K562 (cell line): ENCODE results near the gene FBXW11. TPM values are rescaled to one million over a fixed set of nuclear protein-coding genes. Genes with fewer than 3 reads are reported as not detected.

Experiments used
- ATAC-seq: fragments of 200-7000 bp; cut with Tn5 transposase; 3 replicates; pipeline ENCODE4 v1.9.1; 2020; ENCODE audit warnings: moderate library complexity
- BruUV-seq: library from RNA; stranded (reverse); fragments of 400-500 nt; replicated peaks from 2 replicates; lab custom pipeline; 2021; lab: Mats Ljungman, UMichigan
- CTCF ChIA-PET: fragments of 300-600 bp; formaldehyde crosslinking; extraction: SDS; loops from one replicate; lab custom pipeline; 2021; ENCODE audit warnings: low intra/inter-chr PET ratio; lab: Yijun Ruan, JAX
- POLR2A ChIA-PET: fragments of 300-600, 350-650 bp; sonication (Branson Sonifier 250); formaldehyde crosslinking; extraction: SDS; loops from one replicate; lab custom pipeline; 2021; ENCODE audit warnings: antibody characterized with exemption, inconsistent platforms; lab: Yijun Ruan, JAX
- DNase-seq, 4 experiments: peaks; one replicate each; pipeline versions ENCODE4 v3.0.0 to v3.0.0-alpha.2; 2011 to 2018; ENCODE audit warnings: low spot score in 3 of 4, mixed read lengths in 3 of 4; ENCODE audit errors: extremely low read depth in 1 of 4
- FAIRE-seq: peaks from 2 replicates; lab custom pipeline; 2011; peaks lifted over from hg19 to GRCh38; lab: Jason Lieb, UNC
- H2AFZ ChIP-seq: 2 replicates; pipeline ENCODE4 v1.6.0; 2011; ENCODE audit warnings: low read depth, low read length, control low read depth, inconsistent platforms
- H3K27ac ChIP-seq: fragments of 200-600 bp; 3 replicates; pipeline ENCODE4 v1.8.0; 2011; ENCODE audit warnings: low read depth, mild to moderate bottlenecking, control low read depth, inconsistent platforms, low read length, moderate library complexity, mixed read lengths; ENCODE audit errors: extremely low read depth
- H3K27me3 ChIP-seq, 2 experiments: fragments of 300-600 bp in 1 of 2; 2 replicates in 1 of 2; 3 replicates in 1 of 2; pipeline versions ENCODE4 v1.6.0 to v1.8.0; 2011; ENCODE audit warnings: inconsistent platforms in 2 of 2, low read length in 2 of 2, mild to moderate bottlenecking in 1 of 2, mixed read lengths in 1 of 2, moderate library complexity in 1 of 2; ENCODE audit not compliant: control insufficient read depth in 2 of 2, insufficient read depth in 2 of 2
- H3K36me3 ChIP-seq: fragments of 300-600 bp; 3 replicates; pipeline ENCODE4 v1.8.0; 2011; ENCODE audit warnings: mild to moderate bottlenecking, low read length, inconsistent platforms; ENCODE audit not compliant: control insufficient read depth, insufficient read depth
- H3K4me1 ChIP-seq, 2 experiments: fragments of 200-600 bp in 1 of 2; replicated peaks in 1 of 2; 2 replicates in 1 of 2; 3 replicates in 1 of 2; pipeline versions ENCODE4 v1.5.1 to v1.8.0; 2011; ENCODE audit warnings: inconsistent platforms in 2 of 2, low read length in 2 of 2, mild to moderate bottlenecking in 1 of 2, mixed read lengths in 1 of 2, moderate library complexity in 1 of 2; ENCODE audit not compliant: control insufficient read depth in 2 of 2, insufficient read depth in 2 of 2
- H3K4me2 ChIP-seq: 2 replicates; pipeline ENCODE4 v1.6.1; 2011; ENCODE audit warnings: low read length, control low read depth, inconsistent platforms, mixed read lengths; ENCODE audit not compliant: insufficient read depth
- H3K4me3 ChIP-seq: fragments of 200-600 bp; sonication (generic), shearing (Covaris generic); 2 replicates; pipeline ENCODE4 v1.5.1; 2016; ENCODE audit warnings: control low read depth, inconsistent platforms
- H3K79me2 ChIP-seq: fragments of 200-600 bp; 3 replicates; pipeline ENCODE4 v1.8.0; 2011; ENCODE audit warnings: low read length, inconsistent platforms; ENCODE audit not compliant: control insufficient read depth, insufficient read depth
- H3K9ac ChIP-seq, 2 experiments: 2 replicates each; pipeline versions ENCODE4 v1.6.0 to v1.6.1; 2011; ENCODE audit warnings: low read depth in 2 of 2, low read length in 2 of 2, control low read depth in 1 of 2, inconsistent platforms in 1 of 2, mild to moderate bottlenecking in 1 of 2, mixed read lengths in 1 of 2; ENCODE audit not compliant: insufficient read depth in 1 of 2
- H3K9me1 ChIP-seq: one replicate; pipeline ENCODE4 v1.6.0; 2011; ENCODE audit warnings: inconsistent platforms, mild to moderate bottlenecking, low read length, moderate library complexity; ENCODE audit not compliant: control insufficient read depth, insufficient read depth
- H3K9me3 ChIP-seq: replicated peaks from 2 replicates; pipeline ENCODE4 v1.5.1; 2011; ENCODE audit warnings: low read depth, low read length, inconsistent platforms; ENCODE audit not compliant: control insufficient read depth, insufficient read depth
- H4K20me1 ChIP-seq: replicated peaks from 2 replicates; pipeline ENCODE4 v1.6.1; 2011; ENCODE audit warnings: low read length, inconsistent platforms, mixed read lengths; ENCODE audit not compliant: control insufficient read depth, insufficient read depth
- ARID1B ChIP-seq: fragments of 450-650 bp; IDR thresholded peaks from 2 replicates; pipeline ENCODE4 v1.6.1; 2016; ENCODE audit warnings: antibody characterized with exemption, mild to moderate bottlenecking, inconsistent platforms
- BHLHE40 ChIP-seq: IDR thresholded peaks from 2 replicates; pipeline ENCODE4 v1.6.1; 2011; ENCODE audit warnings: low read length, improper control_type of control experiment
- CBFA2T2 ChIP-seq: fragments of 450-650 bp; conservative IDR thresholded peaks from 2 replicates; pipeline ENCODE4 v1.6.1; 2017; ENCODE audit warnings: mild to moderate bottlenecking
- DACH1 ChIP-seq: fragments of 450-650 bp; IDR thresholded peaks from 2 replicates; pipeline ENCODE4 v1.6.1; 2018; ENCODE audit not compliant: partially characterized antibody
- DPF2 ChIP-seq: fragments of 450-650 bp; IDR thresholded peaks from 2 replicates; pipeline ENCODE4 v1.6.1; 2016
- HOXB6 ChIP-seq: fragments of 250-450 bp; sonication (Bioruptor Pico); IDR thresholded peaks from 2 replicates; pipeline ENCODE4 v1.5.1; 2022; ENCODE audit warnings: mild to moderate bottlenecking, borderline replicate concordance
- JUNB ChIP-seq: fragments of 450-650 bp; formaldehyde crosslinking; conservative IDR thresholded peaks from 2 replicates; pipeline ENCODE4 v1.4.0; 2020; ENCODE audit warnings: mild to moderate bottlenecking
- MAFF ChIP-seq: IDR thresholded peaks from 2 replicates; pipeline ENCODE4 v1.6.1; 2012; ENCODE audit warnings: low read length, improper control_type of control experiment
- MEIS2 ChIP-seq: fragments of 450-650 bp; IDR thresholded peaks from 2 replicates; pipeline ENCODE4 v1.6.1; 2014; ENCODE audit warnings: mild to moderate bottlenecking; ENCODE audit not compliant: partially characterized antibody
- MTA1 ChIP-seq: fragments of 450-650 bp; IDR thresholded peaks from 2 replicates; pipeline ENCODE4 v1.6.1; 2017; ENCODE audit warnings: borderline replicate concordance
- NFXL1 ChIP-seq: fragments of 450-650 bp; formaldehyde crosslinking; IDR thresholded peaks from 2 replicates; pipeline ENCODE4 v1.4.0; 2021; ENCODE audit warnings: mild to moderate bottlenecking
- TSC22D4 ChIP-seq: fragments of 450-650 bp; IDR thresholded peaks from 2 replicates; pipeline ENCODE4 v1.6.1; 2016; ENCODE audit warnings: missing genetic modification characterization, missing biosample characterization, control low read depth
- YBX1 ChIP-seq: fragments of 450-650 bp; IDR thresholded peaks from 2 replicates; pipeline ENCODE4 v1.7.1; 2016; ENCODE audit warnings: mild to moderate bottlenecking
- ZEB2 ChIP-seq: fragments of 450-650 bp; IDR thresholded peaks from 2 replicates; pipeline ENCODE4 v1.6.1; 2016
- ZKSCAN1 ChIP-seq: fragments of 150-350 bp; IDR thresholded peaks from 2 replicates; pipeline ENCODE4 v1.6.1; 2016; ENCODE audit warnings: low read depth, low read length
- ZNF184 ChIP-seq: sonication (generic); formaldehyde crosslinking; IDR thresholded peaks from 2 replicates; pipeline ENCODE4 v1.5.0; 2020; ENCODE audit warnings: missing genetic modification reagents
- ZNF584 ChIP-seq: fragments of 200-800 bp; sonication (Bioruptor generic); IDR thresholded peaks from 2 replicates; pipeline ENCODE4 v1.6.1; 2016; ENCODE audit warnings: low read depth, mild to moderate bottlenecking, missing genetic modification characterization, missing compliant biosample characterization
- ZNF77 ChIP-seq: fragments of 250-450 bp; sonication (Bioruptor Pico); IDR thresholded peaks from 2 replicates; pipeline ENCODE4 v1.5.0; 2020
- ZZZ3 ChIP-seq: fragments of 450-650 bp; IDR thresholded peaks from 2 replicates; pipeline ENCODE4 v1.6.1; 2016; ENCODE audit warnings: antibody characterized with exemption, mild to moderate bottlenecking, moderate library complexity
- WGBS: fragments of 100-300 bp; shearing (Covaris generic); methylation state at CpG from one replicate; pipeline ENCODE4 v1.1.6; 2016; ENCODE audit warnings: low coverage, mixed read lengths; ENCODE audit not compliant: insufficient coverage; ENCODE audit errors: missing lambda C conversion rate; 5-methylcytosine and 5-hydroxymethylcytosine counted together
- in situ Hi-C: fragments of 300-500 bp; cut with MboI; formaldehyde crosslinking; loops from 4 replicates; pipeline ENCODE4 v1.15.0; 2018; ENCODE audit warnings: inconsistent platforms, mixed read lengths
- intact Hi-C: fragments of 100-400 bp; cut with micrococcal nuclease; formaldehyde crosslinking; loops from 2 replicates; pipeline ENCODE4 v1.14.2; 2022
- polyA plus RNA-seq, 8 experiments: library from polyadenylated mRNA; depleted of rRNA in 4 of 8; stranded (reverse) in 5 of 8; unstranded in 3 of 8; fragments of >200 nt; fragmentation: Nextera tagmentation in 2 of 8; fragmentation: Illumina TruSeq in 1 of 8; extraction: Ambion mirVana in 2 of 8; extraction: Trizol in 1 of 8; gene quantifications; 2 replicates each; pipeline versions ENCODE4 v1.2.1 to v1.2.3, GENCODE V29; 2011 to 2014; ENCODE audit warnings: inconsistent platforms in 1 of 8, missing spikeins in 1 of 8
- total RNA-seq, 7 experiments: library from RNA; depleted of rRNA in 6 of 7; stranded (reverse); fragments of >200 nt in 6 of 7; fragmentation: Illumina TruSeq in 2 of 7; extraction: Trizol in 2 of 7; gene quantifications; 2 replicates each; pipeline versions ENCODE4 v1.2.1 to v1.2.3, GENCODE V29; 2011 to 2021; ENCODE audit warnings: low replicate concordance in 1 of 7
- TF ChIP-seq, protein P1 (sequence below): fragments of 450-650 bp; IDR thresholded peaks from 2 replicates; pipeline ENCODE4 v1.6.1; 2014; ENCODE audit warnings: low read depth, mild to moderate bottlenecking, moderate library complexity, borderline replicate concordance
- TF ChIP-seq, protein P2 (sequence below): fragments of 250-450 bp; sonication (Bioruptor Pico); IDR thresholded peaks from 2 replicates; pipeline ENCODE4 v1.4.0; 2020
- TF ChIP-seq, protein P3 (sequence below): fragments of 450-650 bp; formaldehyde crosslinking; IDR thresholded peaks from 2 replicates; pipeline ENCODE4 v1.4.0; 2022; ENCODE audit warnings: missing genetic modification characterization

Gene FBXW11
- total and polyA plus RNA-seq, 9 of the 15 experiments (the other 6 are each of a cell fraction or from before 2014, with no cell fraction given): 3.0 to 28.6 (median 23.6) TPM

DNA sequence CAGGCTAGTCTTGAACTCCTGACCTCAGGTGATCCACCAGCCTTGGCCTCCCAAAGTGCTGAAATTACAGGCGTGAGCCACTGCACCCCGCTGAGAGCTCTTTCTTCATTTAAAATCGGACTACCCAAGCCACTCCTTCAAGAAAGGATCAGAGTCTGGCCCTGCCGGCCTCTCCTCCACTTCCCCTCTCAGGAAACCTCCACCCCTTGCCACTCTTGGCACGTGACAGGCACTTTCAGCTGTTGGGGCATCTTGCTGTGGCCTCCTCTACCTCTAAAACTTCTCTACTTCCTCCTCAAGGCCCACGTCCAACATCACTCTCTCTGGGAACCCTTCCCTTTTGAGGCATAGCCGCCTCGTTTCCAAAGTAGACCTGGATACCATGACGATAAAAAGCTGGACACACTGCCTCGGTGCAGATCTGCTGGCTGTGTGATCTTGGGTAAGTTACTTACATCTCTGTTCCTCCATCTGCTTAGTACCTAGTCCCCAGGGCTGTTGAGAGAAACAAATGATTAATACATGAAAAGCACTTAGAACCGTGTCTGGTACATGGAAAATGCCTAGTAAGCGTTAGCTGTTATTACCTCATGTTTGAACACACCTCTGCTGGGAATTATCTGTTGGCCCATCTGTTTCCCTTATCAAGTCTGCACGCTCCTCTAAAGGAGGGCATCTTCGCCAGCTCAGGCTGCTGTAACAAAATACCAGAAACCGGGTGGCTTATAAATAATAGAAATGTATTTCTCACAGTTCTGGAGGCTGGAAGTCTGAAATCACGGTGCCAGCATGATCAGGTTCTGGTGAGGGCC, 165.5 kb downstream of the FBXW11 start:
- H3K27ac ChIP-seq: no peak overlapping the region; the same call in 2 of the 3 replicates
- no peaks in the 10 kb centered on the region for H3K36me3 ChIP-seq
- ChIA-PET POLR2A (interaction anchor here (2.6 kb wide), 1 partner anchor 19 kb away, joined by 11 read pairs; no protein-coding TSS in a partner anchor), CTCF (no interaction called here)
- no peaks in the 10 kb centered on the region for H3K9me3 ChIP-seq
- FAIRE-seq: peak; percentile 32
- H4K20me1 ChIP-seq: no peaks in the 10 kb centered on the region
- no peaks in the 10 kb centered on the region for H3K79me2 ChIP-seq
- peak overlapping the region; percentile 90 for H2AFZ ChIP-seq
- H3K9ac ChIP-seq: peak overlapping the region in 1 of 2 experiments; percentile 62; a peak in 1 of 4 replicates
- H3K27me3 ChIP-seq: peaks cover 0 to 8% of the 10 kb centered on the region in 2 experiments; a peak in 2 of 5 replicates
- peak; percentile 30 to 45 (median 32) for DNase-seq
- H3K9me1 ChIP-seq: no peaks in the 10 kb centered on the region
- 24% methylated on average over 16 of the region's 16 CpGs for WGBS
- peak overlapping the region; percentile 39; the same call in 1 of the 2 replicates for H3K4me2 ChIP-seq
- peaks cover 14 to 17% of the 10 kb centered on the region in 2 experiments; a peak in 4 of 5 replicates for H3K4me1 ChIP-seq
- ATAC-seq: peak; percentile 12
- intact Hi-C loops (no loop called here), in situ Hi-C loops (no loop called here)
- no peak overlapping the region for H3K4me3 ChIP-seq
- no TSS peak for BruUV-seq
- TF ChIP-seq, protein P1, sequence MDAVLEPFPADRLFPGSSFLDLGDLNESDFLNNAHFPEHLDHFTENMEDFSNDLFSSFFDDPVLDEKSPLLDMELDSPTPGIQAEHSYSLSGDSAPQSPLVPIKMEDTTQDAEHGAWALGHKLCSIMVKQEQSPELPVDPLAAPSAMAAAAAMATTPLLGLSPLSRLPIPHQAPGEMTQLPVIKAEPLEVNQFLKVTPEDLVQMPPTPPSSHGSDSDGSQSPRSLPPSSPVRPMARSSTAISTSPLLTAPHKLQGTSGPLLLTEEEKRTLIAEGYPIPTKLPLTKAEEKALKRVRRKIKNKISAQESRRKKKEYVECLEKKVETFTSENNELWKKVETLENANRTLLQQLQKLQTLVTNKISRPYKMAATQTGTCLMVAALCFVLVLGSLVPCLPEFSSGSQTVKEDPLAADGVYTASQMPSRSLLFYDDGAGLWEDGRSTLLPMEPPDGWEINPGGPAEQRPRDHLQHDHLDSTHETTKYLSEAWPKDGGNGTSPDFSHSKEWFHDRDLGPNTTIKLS: no peak
- TF ChIP-seq DACH1: no peak
- TF ChIP-seq, protein P2, sequence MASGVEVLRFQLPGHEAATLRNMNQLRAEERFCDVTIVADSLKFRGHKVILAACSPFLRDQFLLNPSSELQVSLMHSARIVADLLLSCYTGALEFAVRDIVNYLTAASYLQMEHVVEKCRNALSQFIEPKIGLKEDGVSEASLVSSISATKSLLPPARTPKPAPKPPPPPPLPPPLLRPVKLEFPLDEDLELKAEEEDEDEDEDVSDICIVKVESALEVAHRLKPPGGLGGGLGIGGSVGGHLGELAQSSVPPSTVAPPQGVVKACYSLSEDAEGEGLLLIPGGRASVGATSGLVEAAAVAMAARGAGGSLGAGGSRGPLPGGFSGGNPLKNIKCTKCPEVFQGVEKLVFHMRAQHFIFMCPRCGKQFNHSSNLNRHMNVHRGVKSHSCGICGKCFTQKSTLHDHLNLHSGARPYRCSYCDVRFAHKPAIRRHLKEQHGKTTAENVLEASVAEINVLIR (CRISPR knock-in tag): no peak
- peak; percentile 48; the same call in 1 of the 2 replicates for TF ChIP-seq CBFA2T2
- no peak for TF ChIP-seq ZNF584 (CRISPR knock-in tag)
- TF ChIP-seq HOXB6: no peak
- no peak for TF ChIP-seq NFXL1 (CRISPR knock-in tag)
- TF ChIP-seq YBX1: no peak
- no peak for TF ChIP-seq ZNF77 (CRISPR knock-in tag)
- TF ChIP-seq DPF2: peak; percentile 61; the same call in 1 of the 2 replicates
- TF ChIP-seq BHLHE40: no peak
- TF ChIP-seq TSC22D4: no peak
- peak; percentile 39 for TF ChIP-seq MEIS2
- TF ChIP-seq JUNB (CRISPR knock-in tag): no peak
- no peak for TF ChIP-seq ZZZ3
- no peak for TF ChIP-seq MTA1
- TF ChIP-seq ZKSCAN1: no peak
- TF ChIP-seq ZEB2: 0 out of 2 replicates have a peak, but pooled peaks have one; percentile 35
- TF ChIP-seq ARID1B: peak; percentile 77
- TF ChIP-seq MAFF: peak; percentile 57; the same call in 1 of the 2 replicates
- TF ChIP-seq ZNF184 (CRISPR knock-in tag): no peak
- TF ChIP-seq, protein P3, sequence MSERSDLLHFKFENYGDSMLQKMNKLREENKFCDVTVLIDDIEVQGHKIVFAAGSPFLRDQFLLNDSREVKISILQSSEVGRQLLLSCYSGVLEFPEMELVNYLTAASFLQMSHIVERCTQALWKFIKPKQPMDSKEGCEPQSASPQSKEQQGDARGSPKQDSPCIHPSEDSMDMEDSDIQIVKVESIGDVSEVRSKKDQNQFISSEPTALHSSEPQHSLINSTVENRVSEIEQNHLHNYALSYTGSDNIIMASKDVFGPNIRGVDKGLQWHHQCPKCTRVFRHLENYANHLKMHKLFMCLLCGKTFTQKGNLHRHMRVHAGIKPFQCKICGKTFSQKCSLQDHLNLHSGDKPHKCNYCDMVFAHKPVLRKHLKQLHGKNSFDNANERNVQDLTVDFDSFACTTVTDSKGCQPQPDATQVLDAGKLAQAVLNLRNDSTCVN: no peak
